Right lobe of liver (tissue), 6 donors: ENCODE data around the gene BAZ2A. TPM values are rescaled to one million over a fixed set of nuclear protein-coding genes. Genes with fewer than 3 reads are reported as not detected.

Experiments used
- ATAC-seq, 4 donors: fragments of 200-7000 bp; cut with Tn5 transposase; one replicate each; pipeline ENCODE4 v1.9.1; 2020; ENCODE audit warnings: mild to moderate bottlenecking in 4 of 4, moderate library complexity in 4 of 4
- DNase-seq, 3 donors: peaks; one replicate each; pipeline ENCODE4 v3.0.0-alpha.2; 2020
- H3K27ac ChIP-seq, 3 donors: fragments of 200-600 bp; one replicate each; pipeline ENCODE4 v1.8.0; 2022
- H3K27me3 ChIP-seq, 2 donors: fragments of 200-600 bp; one replicate each; pipeline ENCODE4 v1.8.0; 2022
- H3K36me3 ChIP-seq, 4 donors: fragments of 200-600 bp; sonication (generic) in 1 of 4; one replicate each; pipeline versions ENCODE4 v1.5.1 to v1.8.0; 2017 to 2022; ENCODE audit warnings: control low read depth in 1 of 4
- H3K4me1 ChIP-seq, 4 donors: fragments of 200-600 bp; sonication (generic) in 1 of 4; one replicate each; pipeline versions ENCODE4 v1.5.1 to v1.8.0; 2017 to 2022; ENCODE audit warnings: control low read depth in 1 of 4
- H3K4me3 ChIP-seq, 3 donors: fragments of 200-600 bp; one replicate each; pipeline ENCODE4 v1.8.0; 2022
- H3K9me3 ChIP-seq, 4 donors: fragments of 200-600 bp; sonication (generic) in 1 of 4; one replicate each; pipeline versions ENCODE4 v1.5.1 to v1.8.0; 2017 to 2022; ENCODE audit warnings: control low read depth in 1 of 4
- CTCF ChIP-seq, 4 donors: fragments of 200-600 bp in 3 of 4; fragments of 450-650 bp in 1 of 4; IDR thresholded peaks; one replicate each; pipeline versions ENCODE4 v1.5.1 to v1.8.0; 2016 to 2022; ENCODE audit warnings: antibody characterized with exemption in 4 of 4, mild to moderate bottlenecking in 2 of 4
- POLR2A ChIP-seq: fragments of 450-650 bp; IDR thresholded peaks from one replicate; pipeline ENCODE4 v1.6.1; 2017; ENCODE audit warnings: antibody characterized with exemption, mild to moderate bottlenecking
- WGBS: methylation state at CpG from one replicate; pipeline ENCODE4 v1.1.6; 2018; ENCODE audit warnings: low coverage, low lambda C conversion rate; ENCODE audit not compliant: insufficient coverage; ENCODE audit errors: missing lambda C conversion rate; 5-methylcytosine and 5-hydroxymethylcytosine counted together
- intact Hi-C, 2 donors: fragments of 100-400 bp; cut with DNase I; formaldehyde crosslinking; loops; one replicate each; pipeline versions ENCODE4 v1.11.2 to v1.14.1; 2022
- small RNA-seq, 2 experiments: library from RNA; depleted of rRNA; stranded (forward); fragments of <200 nt; gene quantifications; one replicate each; pipeline ENCODE3, GENCODE V24; 2016
- total RNA-seq, 6 experiments: library from RNA; depleted of rRNA in 2 of 6; stranded (reverse); fragments of >200 nt in 2 of 6; fragmentation: NEBNext Ultra II Directional in 3 of 6; extraction: Animal tissue kit (Norgen Biotek cat#: 25700) in 3 of 6; gene quantifications; one replicate each; pipeline versions ENCODE4 v1.1.0 to v1.2.4, GENCODE V29; 2016 to 2023
- donor health status: DM: no; HTN: yes; CAD: no.
- donor health status: DM: no; HTN: no; CAD: no.
- donor health status: DM: no; HTN: no; CAD: no.
- donor health status: DM: no; HTN: yes; CAD: no.
- donor health status: DM: no; HTN: yes; CAD: no.

Gene BAZ2A
- total RNA-seq, 6 experiments from 2014 or later = 21.8 to 45.7 (median 33.4) TPM

GRCh38 chr12:56568146-56568545 is 62.0 kb downstream of the BAZ2A start:
- H3K4me3 ChIP-seq = no peak overlapping the region
- H3K9me3 ChIP-seq = no peaks in the 10 kb centered on the region
- H3K36me3 ChIP-seq = no peaks in the 10 kb centered on the region
- no peak overlapping the region for H3K27ac ChIP-seq
- intact Hi-C loops = no loop called here
- peaks cover 0 to 5% (median 0%) of the 10 kb centered on the region in 4 donors for H3K4me1 ChIP-seq
- DNase-seq (no peak), ATAC-seq (no peak)
- TF ChIP-seq POLR2A (no peak), CTCF (IDR thresholded peaks at IDR 0.05) (no peak)
- WGBS = 63% methylated on average over 1 of the region's 1 CpG
- H3K27me3 ChIP-seq = no peaks in the 10 kb centered on the region

- intact Hi-C loops = no loop called here
- DNase-seq (peak in 2 of 3 donors; percentile 53), ATAC-seq (peak; percentile 74 to 92 (median 86))
- TF ChIP-seq CTCF (IDR thresholded peaks at IDR 0.05) (no peak), POLR2A (no peak)
- Histone ChIP-seq H3K4me1 (peaks cover 0 to 5% (median 0%) of the 10 kb centered on the region in 4 donors), H3K27ac (peak overlapping the region; percentile 19 to 34 (median 28)), H3K36me3 (no peaks in the 10 kb centered on the region), H3K4me3 (no peak overlapping the region), H3K27me3 (no peaks in the 10 kb centered on the region), H3K9me3 (no peaks in the 10 kb centered on the region)
- WGBS = 28% methylated on average over 5 of the region's 6 CpGs
Observed at GRCh38 chr12:56565510-56566101, 64.5 kb downstream of the BAZ2A start.

GRCh38 chr12:56551070-56551469 is 79.1 kb downstream of the BAZ2A start:
- Histone ChIP-seq H3K36me3 (no peaks in the 10 kb centered on the region), H3K4me3 (no peak overlapping the region), H3K4me1 (no peaks in the 10 kb centered on the region), H3K9me3 (no peaks in the 10 kb centered on the region), H3K27me3 (no peaks in the 10 kb centered on the region), H3K27ac (no peak overlapping the region)
- no peak for DNase-seq
- intact Hi-C loops = no loop called here
- ATAC-seq = no peak
- WGBS = 90% methylated on average over 5 of the region's 5 CpGs
- TF ChIP-seq CTCF (IDR thresholded peaks at IDR 0.05) (no peak), POLR2A (no peak)

GRCh38 chr12:56546680-56547079 is 83.4 kb downstream of the BAZ2A start:
- 83% methylated on average over 5 of the region's 5 CpGs for WGBS
- TF ChIP-seq POLR2A = no peak
- TF ChIP-seq CTCF (IDR thresholded peaks at IDR 0.05) = no peak
- intact Hi-C loops = no loop called here
- Histone ChIP-seq H3K27me3 (no peaks in the 10 kb centered on the region), H3K36me3 (no peaks in the 10 kb centered on the region), H3K27ac (no peak overlapping the region), H3K4me1 (no peaks in the 10 kb centered on the region), H3K9me3 (no peaks in the 10 kb centered on the region), H3K4me3 (no peak overlapping the region)
- DNase-seq (no peak), ATAC-seq (no peak)

Small RNA genes within 50 kb of the gene (small RNA-seq; reads per million reads assigned to genes)
- gene RN7SL809P (0 reads per million in 2 experiments), gene RNU6-343P (0 reads per million in 2 experiments), gene SNORD59A (42,944 to 51,379 reads per million in 2 experiments)

Other genes starting within 250 kb of the BAZ2A start
- gene TIMELESS, start 180.9 kb downstream of the BAZ2A start, total RNA-seq = 10 to 100 TPM in 2 of 6 experiments, 1 to 10 TPM in 4; 8.0 to 10.8 (median 9.1) TPM
- gene MIP, start 175.7 kb downstream of the BAZ2A start, total RNA-seq = under 1 TPM in 5 of 6 experiments, not detected in 1; 0.42 to 0.91 (median 0.76) TPM
- 10 to 100 TPM in 1 of 6 experiments, 1 to 10 TPM in 5; 4.7 to 11.1 (median 7.8) TPM for gene SPRYD4, start 161.7 kb downstream of the BAZ2A start, total RNA-seq
- 100 to 1,000 TPM in 2 of 6 experiments, 10 to 100 TPM in 4; 37.2 to 267 (median 72.7) TPM for gene GLS2, start 142.2 kb downstream of the BAZ2A start, total RNA-seq
- 1 to 10 TPM; 3.4 to 6.4 (median 4.3) TPM for gene RBMS2, start 108.5 kb downstream of the BAZ2A start, total RNA-seq
- gene ATP5F1B, start 15.7 kb upstream of the BAZ2A start, total RNA-seq = 100 to 1,000 TPM; 346 to 535 (median 362) TPM
- gene PTGES3, start 58.0 kb upstream of the BAZ2A start, total RNA-seq = 100 to 1,000 TPM in 2 of 6 experiments, 10 to 100 TPM in 4; 70.0 to 184 (median 81.8) TPM
- 100 to 1,000 TPM; 218 to 501 (median 330) TPM for gene NACA, start 95.0 kb upstream of the BAZ2A start, total RNA-seq
- 1 to 10 TPM; 1.3 to 8.5 (median 4.5) TPM for gene PRIM1, start 122.0 kb upstream of the BAZ2A start, total RNA-seq
- gene HSD17B6, start 133.0 kb upstream of the BAZ2A start, total RNA-seq = 1,000 to 10,000 TPM in 1 of 6 experiments, 100 to 1,000 TPM in 5; 243 to 1,112 (median 514) TPM